Medulla oblongata (tissue), 1 donor: ENCODE data around the gene PHYHIPL.

Experiments used
- DNase-seq: peaks from one replicate; pipeline ENCODE4 v3.0.0-alpha.2; 2015; ENCODE audit errors: extremely low spot score

PHYHIPL gene

GRCh38 chr10:59257224-59257623 is 80.8 kb downstream of the PHYHIPL start:
- DNase-seq = no peak

- DNase-seq = no peak
These were observed 82.4 kb downstream of the PHYHIPL start for GRCh38 chr10:59258890-59259289.

GRCh38 chr10:59265141-59265540 is 88.7 kb downstream of the PHYHIPL start:
- no peak for DNase-seq

GRCh38 chr10:59266321-59266720 is 89.9 kb downstream of the PHYHIPL start:
- no peak for DNase-seq

GRCh38 chr10:59268460-59268859 is 92.0 kb downstream of the PHYHIPL start:
- no peak for DNase-seq

GRCh38 chr10:59269651-59270050 is 93.2 kb downstream of the PHYHIPL start:
- no peak for DNase-seq

- DNase-seq = no peak
These were observed 94.0 kb downstream of the PHYHIPL start for GRCh38 chr10:59270492-59270891.

GRCh38 chr10:59271160-59271559 is 94.7 kb downstream of the PHYHIPL start:
- no peak for DNase-seq

- DNase-seq = no peak
These were observed 95.6 kb downstream of the PHYHIPL start for GRCh38 chr10:59272061-59272460.

- no peak for DNase-seq
These were observed 97.0 kb downstream of the PHYHIPL start for GRCh38 chr10:59273445-59273844.

GRCh38 chr10:59276133-59276532 is 99.7 kb downstream of the PHYHIPL start:
- DNase-seq = no peak

- no peak for DNase-seq
These were observed 100.5 kb downstream of the PHYHIPL start for GRCh38 chr10:59276919-59277318.

- DNase-seq = no peak
These were observed 103.0 kb downstream of the PHYHIPL start for GRCh38 chr10:59279476-59279875.

GRCh38 chr10:59279991-59280505 is 103.6 kb downstream of the PHYHIPL start:
- no peak for DNase-seq

GRCh38 chr10:59281861-59282260 is 105.4 kb downstream of the PHYHIPL start:
- peak; percentile 66 for DNase-seq

- no peak for DNase-seq
These were observed 107.1 kb downstream of the PHYHIPL start for GRCh38 chr10:59283456-59284091.

GRCh38 chr10:59284118-59284975 is 107.9 kb downstream of the PHYHIPL start:
- no peak for DNase-seq

GRCh38 chr10:59285073-59285472 is 108.6 kb downstream of the PHYHIPL start:
- no peak for DNase-seq

GRCh38 chr10:59285848-59286247 is 109.4 kb downstream of the PHYHIPL start:
- DNase-seq = no peak

GRCh38 chr10:59287587-59288255 is 111.3 kb downstream of the PHYHIPL start:
- DNase-seq = peak; percentile 91

GRCh38 chr10:59289853-59290252 is 113.4 kb downstream of the PHYHIPL start:
- no peak for DNase-seq

- no peak for DNase-seq
These were observed 114.0 kb downstream of the PHYHIPL start for GRCh38 chr10:59290448-59290847.
